ENCODE measurements around the gene YBX3.

The YBX3 gene

GRCh38 chr12:10736463-10736862 is 13.3 kb upstream of the YBX3 start:
- DNase-seq (ENCODE audit: low read depth): no peak
- TF ChIP-seq CTCF (conservative IDR thresholded peaks at IDR 0.05; ENCODE audit: low read depth, low read length): no peak
- no peak overlapping the region for H3K4me3 ChIP-seq (ENCODE audit: low read depth, low read length)

- no peak for TF ChIP-seq CTCF (conservative IDR thresholded peaks at IDR 0.05; ENCODE audit: low read depth, low read length)
- no peak for DNase-seq (ENCODE audit: low read depth)
Observed at GRCh38 chr12:10735428-10735827, 12.3 kb upstream of the YBX3 start.

GRCh38 chr12:10732549-10732948 is 9.4 kb upstream of the YBX3 start:
- no peak overlapping the region for H3K4me3 ChIP-seq (ENCODE audit: low read depth, low read length)
- TF ChIP-seq CTCF (conservative IDR thresholded peaks at IDR 0.05; ENCODE audit: low read depth, low read length): no peak
- DNase-seq (ENCODE audit: low read depth): no peak

More at GRCh38 chr12:10735428-10735827, 12.3 kb upstream of the YBX3 start:
- no peak overlapping the region for H3K4me3 ChIP-seq (ENCODE audit: low read depth, low read length)

DNA sequence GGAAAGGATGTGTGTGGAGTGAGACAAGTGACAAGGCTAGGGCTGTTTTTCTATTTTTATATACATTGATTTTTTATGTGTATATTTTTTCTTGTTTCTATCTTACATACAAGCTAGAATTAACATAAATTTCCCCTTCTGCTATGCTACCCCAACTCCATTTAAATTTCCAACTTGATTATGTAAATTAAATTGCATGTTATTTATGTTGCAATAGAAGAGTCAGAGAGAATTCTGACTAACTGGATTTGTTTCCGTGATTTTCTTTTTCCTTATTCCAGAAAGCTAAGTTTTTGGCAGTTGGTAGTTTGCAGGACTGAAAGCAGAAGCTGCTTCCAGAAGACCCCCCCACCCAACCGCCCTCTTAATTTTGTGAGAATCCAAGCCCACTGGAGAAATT is 8.9 kb upstream of the YBX3 start:
- no peak for TF ChIP-seq CTCF (conservative IDR thresholded peaks at IDR 0.05; ENCODE audit: low read depth, low read length)
- no peak for DNase-seq (ENCODE audit: low read depth)
- no peak overlapping the region for H3K4me3 ChIP-seq (ENCODE audit: low read depth, low read length)

- no peak overlapping the region for H3K4me3 ChIP-seq (ENCODE audit: low read depth, low read length)
- DNase-seq (ENCODE audit: low read depth): no peak
- TF ChIP-seq CTCF (conservative IDR thresholded peaks at IDR 0.05; ENCODE audit: low read depth, low read length): no peak
Observed at GRCh38 chr12:10730559-10730958, 7.4 kb upstream of the YBX3 start.

DNA sequence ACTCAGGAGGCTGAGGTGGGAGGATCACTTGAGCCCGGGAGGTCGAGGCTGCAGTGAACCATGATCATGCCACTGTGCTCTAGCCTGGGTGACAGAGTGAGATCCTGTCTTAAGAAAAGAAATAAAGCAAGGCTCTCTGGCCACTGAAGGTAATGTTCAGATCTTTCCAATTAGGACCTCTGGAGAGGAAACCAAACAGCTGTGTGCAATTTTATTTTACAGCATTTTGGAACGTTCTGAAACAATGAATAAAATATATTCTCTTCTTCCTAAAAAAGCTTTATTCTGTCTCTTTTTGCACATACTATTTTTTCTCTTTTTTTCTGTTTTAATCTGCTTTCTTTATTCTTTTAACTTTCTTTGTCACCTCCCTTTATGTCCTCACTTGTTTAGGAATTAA is 5.0 kb upstream of the YBX3 start:
- no peak for TF ChIP-seq CTCF (conservative IDR thresholded peaks at IDR 0.05; ENCODE audit: low read depth, low read length)
- no peak for DNase-seq (ENCODE audit: low read depth)
- H3K4me3 ChIP-seq (ENCODE audit: low read depth, low read length): no peak overlapping the region

GRCh38 chr12:10726945-10727344 is 3.8 kb upstream of the YBX3 start:
- no peak for DNase-seq (ENCODE audit: low read depth)
- H3K4me3 ChIP-seq (ENCODE audit: low read depth, low read length): no peak overlapping the region
- TF ChIP-seq CTCF (conservative IDR thresholded peaks at IDR 0.05; ENCODE audit: low read depth, low read length): no peak

Data from choroid plexus epithelial cell (primary cell).